ENCODE measurements around the gene RYR2.

DNA sequence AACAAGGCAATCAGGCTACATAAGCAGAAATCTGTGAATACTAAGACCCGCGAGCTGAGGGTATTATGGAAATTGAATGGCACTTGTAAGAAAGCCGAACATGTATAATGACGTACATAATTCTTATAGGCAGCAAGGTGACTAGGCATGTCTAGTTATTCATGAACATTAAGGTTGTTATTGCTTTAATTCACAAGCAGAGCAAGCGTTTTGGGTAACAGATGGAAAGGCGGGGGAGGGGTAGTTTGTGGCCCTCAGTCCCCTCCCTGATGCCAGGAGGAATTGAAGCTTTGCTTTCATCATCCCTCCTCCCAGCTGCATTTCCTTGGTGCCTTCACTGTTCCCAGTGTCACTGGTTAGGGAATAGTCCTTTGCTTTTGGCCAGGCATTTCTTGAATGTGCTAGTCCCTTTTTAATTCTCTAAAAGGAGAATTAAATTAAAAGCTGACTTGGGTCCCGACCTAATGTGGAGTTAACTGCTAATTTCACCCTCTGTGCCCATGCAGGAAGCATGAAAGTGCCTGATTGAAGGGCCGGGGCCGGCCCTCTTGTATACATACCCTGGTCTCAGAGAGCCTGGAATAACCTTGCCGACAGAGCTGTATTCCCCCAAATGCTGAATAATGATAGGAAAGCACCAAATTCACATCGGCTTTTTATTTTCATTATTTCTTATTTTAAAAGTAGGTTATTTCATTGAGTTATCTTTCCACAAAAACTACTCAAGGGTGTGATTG is 42.5 kb downstream of the RYR2 start:
- TF ChIP-seq, protein P1, sequence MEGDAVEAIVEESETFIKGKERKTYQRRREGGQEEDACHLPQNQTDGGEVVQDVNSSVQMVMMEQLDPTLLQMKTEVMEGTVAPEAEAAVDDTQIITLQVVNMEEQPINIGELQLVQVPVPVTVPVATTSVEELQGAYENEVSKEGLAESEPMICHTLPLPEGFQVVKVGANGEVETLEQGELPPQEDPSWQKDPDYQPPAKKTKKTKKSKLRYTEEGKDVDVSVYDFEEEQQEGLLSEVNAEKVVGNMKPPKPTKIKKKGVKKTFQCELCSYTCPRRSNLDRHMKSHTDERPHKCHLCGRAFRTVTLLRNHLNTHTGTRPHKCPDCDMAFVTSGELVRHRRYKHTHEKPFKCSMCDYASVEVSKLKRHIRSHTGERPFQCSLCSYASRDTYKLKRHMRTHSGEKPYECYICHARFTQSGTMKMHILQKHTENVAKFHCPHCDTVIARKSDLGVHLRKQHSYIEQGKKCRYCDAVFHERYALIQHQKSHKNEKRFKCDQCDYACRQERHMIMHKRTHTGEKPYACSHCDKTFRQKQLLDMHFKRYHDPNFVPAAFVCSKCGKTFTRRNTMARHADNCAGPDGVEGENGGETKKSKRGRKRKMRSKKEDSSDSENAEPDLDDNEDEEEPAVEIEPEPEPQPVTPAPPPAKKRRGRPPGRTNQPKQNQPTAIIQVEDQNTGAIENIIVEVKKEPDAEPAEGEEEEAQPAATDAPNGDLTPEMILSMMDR (IDR thresholded peaks at IDR 0.05) = no peak
- TF ChIP-seq POLR2A (IDR thresholded peaks at IDR 0.05) = no peak
- TF ChIP-seq EP300 (IDR thresholded peaks at IDR 0.05) = no peak
- TF ChIP-seq POLR2AphosphoS5 (IDR thresholded peaks at IDR 0.05) = no peak

All from suprapubic skin (tissue), 4 donors.